SK-N-SH (cell line): ENCODE results near the gene SFMBT2. TPM values are rescaled to one million over a fixed set of nuclear protein-coding genes. Genes with fewer than 3 reads are reported as not detected.

Experiments used
- CTCF ChIA-PET: fragments of 300-600, 350-600 bp; formaldehyde crosslinking; extraction: SDS; loops from one replicate; lab custom pipeline; 2021; lab: Yijun Ruan, JAX
- POLR2A ChIA-PET: fragments of 350-600 bp; sonication (Branson Sonifier 250); formaldehyde crosslinking; extraction: SDS; loops from one replicate; lab custom pipeline; 2020; ENCODE audit warnings: antibody characterized with exemption, inconsistent platforms; lab: Yijun Ruan, JAX
- DNase-seq: peaks from one replicate; pipeline ENCODE4 v3.0.0; 2012
- H2AFZ ChIP-seq: fragments of 200-600 bp; sonication (generic); 2 replicates; pipeline ENCODE4 v1.8.1; 2016; ENCODE audit warnings: antibody characterized with exemption, mild to moderate bottlenecking, low read depth
- H3F3A ChIP-seq: fragments of 200-600 bp; sonication (generic); replicated peaks from 2 replicates; pipeline ENCODE3; 2016; ENCODE audit warnings: antibody characterized with exemption, mild to moderate bottlenecking; ENCODE audit not compliant: insufficient read depth
- H3K27ac ChIP-seq, 2 experiments: fragments of 200-500 bp in 1 of 2; fragments of 200-600 bp in 1 of 2; sonication (Bioruptor generic) in 1 of 2; sonication (generic), shearing (Covaris generic) in 1 of 2; 2 replicates each; pipeline versions ENCODE4 v1.5.1 to v1.6.1; 2014 to 2016; ENCODE audit warnings: low read depth in 2 of 2, inconsistent platforms in 1 of 2, low read length in 1 of 2, mild to moderate bottlenecking in 1 of 2, mixed read lengths in 1 of 2
- H3K27me3 ChIP-seq: fragments of 200-600 bp; sonication (generic), shearing (Covaris generic); 2 replicates; pipeline ENCODE4 v1.6.1; 2016; ENCODE audit warnings: mixed run types; ENCODE audit not compliant: insufficient read depth
- H3K36me3 ChIP-seq, 2 experiments: fragments of 200-500 bp in 1 of 2; fragments of 200-600 bp in 1 of 2; sonication (Bioruptor generic) in 1 of 2; sonication (generic) in 1 of 2; replicated peaks in 1 of 2; 2 replicates each; pipeline versions ENCODE3 to v1.5.1; 2014 to 2016; ENCODE audit warnings: low read length in 1 of 2, mild to moderate bottlenecking in 1 of 2; ENCODE audit not compliant: insufficient read depth in 2 of 2, control insufficient read depth in 1 of 2
- H3K4me1 ChIP-seq, 2 experiments: fragments of 200-500 bp in 1 of 2; fragments of 200-600 bp in 1 of 2; sonication (Bioruptor generic) in 1 of 2; sonication (generic), shearing (Covaris generic) in 1 of 2; 2 replicates each; pipeline versions ENCODE4 v1.5.1 to v1.6.1; 2014 to 2016; ENCODE audit warnings: low read depth in 1 of 2, low read length in 1 of 2, mixed run types in 1 of 2; ENCODE audit not compliant: insufficient read depth in 2 of 2, control insufficient read depth in 1 of 2
- H3K4me2 ChIP-seq: fragments of 200-600 bp; sonication (generic), shearing (Covaris generic); 2 replicates; pipeline ENCODE4 v1.6.1; 2017; ENCODE audit warnings: mixed run types
- H3K4me3 ChIP-seq, 2 experiments: fragments of 200-500 bp in 1 of 2; fragments of 200-600 bp in 1 of 2; sonication (Bioruptor generic) in 1 of 2; sonication (generic), shearing (Covaris generic) in 1 of 2; 2 replicates each; pipeline versions ENCODE4 v1.5.1 to v1.8.1; 2014 to 2016; ENCODE audit warnings: low read depth in 2 of 2, inconsistent platforms in 1 of 2, low read length in 1 of 2, mild to moderate bottlenecking in 1 of 2, mixed read lengths in 1 of 2, moderate library complexity in 1 of 2
- H3K79me2 ChIP-seq: fragments of 200-600 bp; sonication (generic); 2 replicates; pipeline ENCODE4 v1.8.1; 2017; ENCODE audit warnings: mild to moderate bottlenecking; ENCODE audit not compliant: insufficient read depth
- H3K9ac ChIP-seq: fragments of 200-600 bp; sonication (generic); 2 replicates; pipeline ENCODE4 v1.6.1; 2017; ENCODE audit warnings: mixed run types
- H3K9me2 ChIP-seq: fragments of 200-600 bp; sonication (generic); 2 replicates; pipeline ENCODE4 v1.6.1; 2017; ENCODE audit warnings: mixed run types
- H3K9me3 ChIP-seq: fragments of 200-600 bp; sonication (generic); 2 replicates; pipeline ENCODE4 v1.6.1; 2017; ENCODE audit warnings: mixed run types, mild to moderate bottlenecking, moderate library complexity
- H4K20me1 ChIP-seq: fragments of 200-600 bp; sonication (generic); 2 replicates; pipeline ENCODE4 v1.6.1; 2017; ENCODE audit warnings: mild to moderate bottlenecking, mixed run types; ENCODE audit not compliant: insufficient read depth
- ELF1 ChIP-seq: IDR thresholded peaks from 2 replicates; pipeline ENCODE4 v1.4.0; 2012
- EZH2phosphoT487 ChIP-seq: fragments of 200-600 bp; sonication (generic); IDR thresholded peaks from 2 replicates; pipeline ENCODE4 v1.6.1; 2017; ENCODE audit warnings: low read depth, mixed run types, mild to moderate bottlenecking, antibody characterized with exemption, moderate library complexity, borderline replicate concordance
- FOXJ3 ChIP-seq: sonication (generic); formaldehyde crosslinking; IDR thresholded peaks from 2 replicates; pipeline ENCODE4 v1.5.1; 2020; ENCODE audit warnings: mild to moderate bottlenecking, missing genetic modification reagents
- FOXM1 ChIP-seq: IDR thresholded peaks from 2 replicates; pipeline ENCODE4 v1.4.0; 2012; ENCODE audit warnings: low read depth, mild to moderate bottlenecking
- GATA2 ChIP-seq: sonication (generic); formaldehyde crosslinking; IDR thresholded peaks from 2 replicates; pipeline ENCODE4 v1.5.0; 2020; ENCODE audit warnings: mild to moderate bottlenecking, missing genetic modification reagents
- MEF2A ChIP-seq: IDR thresholded peaks from 2 replicates; pipeline ENCODE4 v1.4.0; 2012; ENCODE audit warnings: low read depth, borderline replicate concordance
- RAD21 ChIP-seq: IDR thresholded peaks from 2 replicates; pipeline ENCODE4 v1.6.1; 2012; ENCODE audit warnings: mild to moderate bottlenecking, low read length
- RCOR1 ChIP-seq: fragments of 150-350 bp; IDR thresholded peaks from 2 replicates; pipeline ENCODE4 v1.6.1; 2017; ENCODE audit warnings: antibody characterized with exemption, low read length
- REST ChIP-seq: IDR thresholded peaks from 2 replicates; pipeline ENCODE4 v1.6.1; 2012; ENCODE audit warnings: mild to moderate bottlenecking, low read depth, low read length, moderate library complexity
- SMC3 ChIP-seq: IDR thresholded peaks from 2 replicates; pipeline ENCODE4 v1.6.1; 2012; ENCODE audit warnings: low read depth, low read length, improper control_type of control experiment
- TAF1 ChIP-seq: IDR thresholded peaks from 2 replicates; pipeline ENCODE4 v1.6.1; 2012; ENCODE audit warnings: low read depth, mild to moderate bottlenecking, low read length, moderate library complexity, borderline replicate concordance
- WGBS: methylation state at CpG from one replicate; pipeline ENCODE4 v1.1.6; 2017; ENCODE audit warnings: low lambda C conversion rate; 5-methylcytosine and 5-hydroxymethylcytosine counted together
- polyA plus RNA-seq, 3 experiments: library from polyadenylated mRNA; depleted of rRNA; stranded (reverse); fragments of >200 nt; gene quantifications; 2 replicates each; pipeline ENCODE4 v1.2.3, GENCODE V29; 2012
- TF ChIP-seq, protein P1 (sequence below): fragments of 200-600 bp; sonication (generic); IDR thresholded peaks from 2 replicates; pipeline ENCODE4 v1.6.1; 2017; ENCODE audit warnings: antibody characterized with exemption, mild to moderate bottlenecking, moderate library complexity

Gene SFMBT2
- polyA plus RNA-seq, 1 of the 3 experiments (the other 2 are of a cell fraction) = 0.20 TPM

- POLR2A ChIA-PET = no interaction called here
Observed at GRCh38 chr10:7329219-7329618, 81.6 kb downstream of the SFMBT2 start.

GRCh38 chr10:7327885-7328284, 82.9 kb downstream of the SFMBT2 start:
- Histone ChIP-seq H3K4me2 (no peak overlapping the region), H2AFZ (no peak overlapping the region), H3K9me2 (no peaks in the 10 kb centered on the region), H3K9me3 (no peaks in the 10 kb centered on the region; the same call in 1 of the 2 replicates), H3F3A (no peaks in the 10 kb centered on the region), H3K9ac (no peak overlapping the region)
- no peak for DNase-seq
- 54% methylated on average over 3 of the region's 3 CpGs for WGBS
- CTCF ChIA-PET = no interaction called here
- no peak for TF ChIP-seq RCOR1
- no peak for TF ChIP-seq FOXM1
- TF ChIP-seq, protein P1, sequence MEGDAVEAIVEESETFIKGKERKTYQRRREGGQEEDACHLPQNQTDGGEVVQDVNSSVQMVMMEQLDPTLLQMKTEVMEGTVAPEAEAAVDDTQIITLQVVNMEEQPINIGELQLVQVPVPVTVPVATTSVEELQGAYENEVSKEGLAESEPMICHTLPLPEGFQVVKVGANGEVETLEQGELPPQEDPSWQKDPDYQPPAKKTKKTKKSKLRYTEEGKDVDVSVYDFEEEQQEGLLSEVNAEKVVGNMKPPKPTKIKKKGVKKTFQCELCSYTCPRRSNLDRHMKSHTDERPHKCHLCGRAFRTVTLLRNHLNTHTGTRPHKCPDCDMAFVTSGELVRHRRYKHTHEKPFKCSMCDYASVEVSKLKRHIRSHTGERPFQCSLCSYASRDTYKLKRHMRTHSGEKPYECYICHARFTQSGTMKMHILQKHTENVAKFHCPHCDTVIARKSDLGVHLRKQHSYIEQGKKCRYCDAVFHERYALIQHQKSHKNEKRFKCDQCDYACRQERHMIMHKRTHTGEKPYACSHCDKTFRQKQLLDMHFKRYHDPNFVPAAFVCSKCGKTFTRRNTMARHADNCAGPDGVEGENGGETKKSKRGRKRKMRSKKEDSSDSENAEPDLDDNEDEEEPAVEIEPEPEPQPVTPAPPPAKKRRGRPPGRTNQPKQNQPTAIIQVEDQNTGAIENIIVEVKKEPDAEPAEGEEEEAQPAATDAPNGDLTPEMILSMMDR = no peak
- TF ChIP-seq FOXJ3 (CRISPR knock-in tag) = no peak
- no peak for TF ChIP-seq EZH2phosphoT487
- TF ChIP-seq MEF2A = no peak
- TF ChIP-seq ELF1 = no peak
- TF ChIP-seq GATA2 (CRISPR knock-in tag) = no peak
- no peak for TF ChIP-seq REST
- TF ChIP-seq SMC3 = no peak
- no peak for TF ChIP-seq TAF1
- TF ChIP-seq, all 33 proteins: peak for 0
- H3K27ac ChIP-seq = no peak overlapping the region
- no peaks in the 10 kb centered on the region for H3K27me3 ChIP-seq
- POLR2A ChIA-PET = no interaction called here
- H4K20me1 ChIP-seq = no peaks in the 10 kb centered on the region
- no peaks in the 10 kb centered on the region for H3K4me1 ChIP-seq
- H3K4me3 ChIP-seq = no peak overlapping the region
- no peaks in the 10 kb centered on the region for H3K79me2 ChIP-seq
- H3K36me3 ChIP-seq = no peaks in the 10 kb centered on the region

More at GRCh38 chr10:7329219-7329618, 81.6 kb downstream of the SFMBT2 start:
- Histone ChIP-seq H3K4me2 (no peak overlapping the region), H3F3A (no peaks in the 10 kb centered on the region), H3K27ac (no peak overlapping the region), H2AFZ (no peak overlapping the region), H3K36me3 (no peaks in the 10 kb centered on the region), H3K4me1 (no peaks in the 10 kb centered on the region; a peak in 1 of 4 replicates), H3K27me3 (no peaks in the 10 kb centered on the region), H3K9me3 (no peaks in the 10 kb centered on the region; the same call in 1 of the 2 replicates), H3K9ac (no peak overlapping the region), H3K4me3 (no peak overlapping the region), H3K79me2 (no peaks in the 10 kb centered on the region), H4K20me1 (no peaks in the 10 kb centered on the region), H3K9me2 (no peaks in the 10 kb centered on the region)
- TF ChIP-seq RAD21 = no peak
- WGBS = 70% methylated on average over 11 of the region's 11 CpGs
- CTCF ChIA-PET = interaction anchor here (1.0 kb wide), 1 partner anchor 70 kb away, joined by 4 read pairs; no protein-coding TSS in a partner anchor
- no peak for DNase-seq
